GM12891 (cell line): ENCODE data around the gene PDXK.

Experiments used
- POLR2AphosphoS5 ChIP-seq: IDR thresholded peaks from 2 replicates; pipeline ENCODE4 v1.6.1; 2011; ENCODE audit warnings: low read depth, low read length, control low read depth
- TAF1 ChIP-seq: IDR thresholded peaks from 2 replicates; pipeline ENCODE4 v1.6.1; 2011; ENCODE audit warnings: low read depth, low read length, control low read depth

DNA sequence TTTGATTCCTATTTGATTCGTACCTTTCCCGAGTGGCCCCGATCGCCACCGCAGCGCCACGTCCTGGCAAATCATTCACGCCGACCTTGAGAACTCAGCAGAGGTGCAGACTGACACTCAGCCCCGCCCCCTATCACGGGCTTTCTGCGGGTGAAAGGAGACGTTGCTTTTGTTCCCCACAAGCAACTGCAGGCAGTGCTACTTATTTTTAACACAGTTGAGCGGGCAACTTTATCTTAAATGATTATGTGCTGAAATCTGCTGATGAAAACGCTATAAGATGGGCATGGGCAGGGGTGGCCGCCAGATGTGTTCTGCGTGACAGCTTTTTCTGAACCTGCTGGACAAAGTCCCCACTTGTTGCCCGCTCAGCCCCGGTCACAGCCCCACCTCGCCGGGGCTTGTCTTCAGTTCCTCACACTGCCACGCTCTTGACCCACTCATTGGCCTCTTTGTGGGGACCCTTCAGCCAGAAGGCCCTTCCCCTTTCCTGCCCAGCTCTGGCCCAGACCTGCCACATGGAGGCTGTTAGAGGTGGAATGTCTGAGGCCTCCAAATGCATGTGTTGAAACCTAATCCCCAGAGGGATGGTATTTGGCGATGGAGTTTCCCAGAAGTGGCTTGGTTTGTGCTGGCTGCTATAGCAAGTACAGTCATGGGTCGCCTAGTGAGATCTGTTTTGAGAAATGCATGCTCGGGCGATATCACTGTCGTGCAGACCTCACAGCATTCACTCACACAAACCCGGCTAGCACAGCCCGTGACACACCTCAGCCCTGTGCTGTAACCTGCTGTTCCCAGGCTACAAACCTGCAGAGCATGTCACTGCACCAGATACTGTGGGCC, 15.7 kb upstream of the PDXK start:
- TF ChIP-seq TAF1 (no peak), POLR2AphosphoS5 (no peak)
